ENCODE data around the gene CDH11. TPM values are rescaled to one million over a fixed set of nuclear protein-coding genes. Genes with fewer than 3 reads are reported as not detected.

Gene CDH11
- total and polyA plus RNA-seq, 10 of the 15 experiments (the other 5 are each of a cell fraction or from before 2014, with no cell fraction given) = 0.31 to 9.7 (median 0.87) TPM

DNA sequence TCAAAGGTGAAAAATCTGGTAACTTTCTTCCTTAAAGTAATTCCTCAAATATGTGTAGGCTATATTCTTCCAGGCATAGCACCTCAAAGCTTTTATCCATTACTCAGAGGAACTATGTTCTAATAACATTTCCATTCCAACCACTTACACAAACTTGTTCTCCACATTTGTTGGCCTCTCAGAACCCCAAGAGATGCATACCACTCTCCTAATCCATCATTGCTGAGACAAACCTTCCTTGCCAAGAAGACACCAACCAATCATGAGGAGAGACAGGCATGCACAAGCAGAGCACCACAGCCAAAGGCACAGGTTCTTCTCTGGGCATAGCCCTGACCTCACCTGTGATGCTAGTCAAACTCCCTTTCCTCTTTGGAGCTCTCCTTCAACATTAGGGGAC, 20.9 kb downstream of the CDH11 start:
- no peak for FAIRE-seq
- Histone ChIP-seq H3K36me3 (ENCODE audit: control insufficient read depth in 2 of 2, insufficient read depth in 2 of 2, low read length in 1 of 2) (no peaks in the 10 kb centered on the region), H4K20me1 (ENCODE audit: control insufficient read depth, insufficient read depth) (no peaks in the 10 kb centered on the region), H3K27ac (ENCODE audit: control insufficient read depth, insufficient read depth) (no peak overlapping the region), H3K79me2 (ENCODE audit: control insufficient read depth, insufficient read depth, low read length) (no peaks in the 10 kb centered on the region), H3K9ac (ENCODE audit: control insufficient read depth, insufficient read depth, low read length) (no peak overlapping the region), H3K4me2 (ENCODE audit: control insufficient read depth, insufficient read depth) (no peak overlapping the region), H3K27me3 (replicated peaks in 1 of 2; ENCODE audit: control insufficient read depth in 2 of 2, insufficient read depth in 2 of 2, low read length in 1 of 2) (no peaks in the 10 kb centered on the region), H3K4me3 (no peak overlapping the region), H3K9me3 (replicated peaks; ENCODE audit: control insufficient read depth, insufficient read depth, low read length) (no peaks in the 10 kb centered on the region), H3K4me1 (ENCODE audit: control insufficient read depth, insufficient read depth, low read length) (no peaks in the 10 kb centered on the region), H2AFZ (ENCODE audit: control insufficient read depth, low read depth, low read length) (no peak overlapping the region)
- RAD21 ChIA-PET (ENCODE audit: unreplicated experiment) = no interaction called here
- intact Hi-C loops (cut with micrococcal nuclease; ENCODE audit: unreplicated experiment) = no loop called here
- SMC1A ChIA-PET (ENCODE audit: uncharacterized antibody, unreplicated experiment) = no interaction called here
- TF ChIP-seq JUND (IDR thresholded peaks at IDR 0.05; ENCODE audit: low read depth, low read length) = no peak
- no peak for TF ChIP-seq BHLHE40 (IDR thresholded peaks at IDR 0.05; ENCODE audit: borderline replicate concordance in 1 of 2, low read depth in 2 of 2, low read length in 1 of 2)
- no peak for TF ChIP-seq ZBTB33 (IDR thresholded peaks at IDR 0.05)
- TF ChIP-seq ZNF217 (IDR thresholded peaks at IDR 0.05) = no peak
- no peak for TF ChIP-seq SREBF2 (IDR thresholded peaks at IDR 0.05; ENCODE audit: low read length)
- TF ChIP-seq NR2F1 (conservative IDR thresholded peaks at IDR 0.05) = no peak
- no peak for ATAC-seq
- POLR2A ChIA-PET = no interaction called here
- CTCF ChIA-PET = no interaction called here
- no TSS peak for BruUV-seq (replicated peaks)
- DNase-seq (ENCODE audit: low read depth, low spot score) = no peak
- in situ Hi-C loops (cut with MboI) = loop anchor here (25.0 kb wide), 1 partner anchor 1014 kb away; no protein-coding TSS in a partner anchor

DNA sequence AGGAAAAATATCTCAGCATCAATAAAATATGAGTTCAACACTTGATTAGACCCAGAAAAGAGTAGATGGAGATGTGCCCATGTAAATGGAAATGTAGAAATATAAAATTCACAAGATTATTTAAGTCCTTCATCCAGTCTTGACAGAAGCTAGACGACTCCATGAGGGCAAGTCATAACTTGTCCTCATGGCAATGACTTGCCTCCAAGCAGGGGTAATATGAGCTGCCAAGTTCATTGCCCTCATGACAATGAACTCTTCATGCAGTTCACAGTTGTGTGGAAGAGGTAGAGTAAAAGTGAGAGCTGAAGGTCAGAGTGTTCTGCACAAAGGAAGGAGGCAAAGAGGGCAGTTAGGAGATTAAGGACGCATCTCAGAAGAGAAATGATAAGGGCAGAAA, 22.3 kb downstream of the CDH11 start:
- no peak overlapping the region for H3K27ac ChIP-seq (ENCODE audit: control insufficient read depth, insufficient read depth)
- no peaks in the 10 kb centered on the region for H4K20me1 ChIP-seq (ENCODE audit: control insufficient read depth, insufficient read depth)
- no peaks in the 10 kb centered on the region for H3K4me1 ChIP-seq (ENCODE audit: control insufficient read depth, insufficient read depth, low read length)
- FAIRE-seq (no peak), ATAC-seq (no peak), DNase-seq (ENCODE audit: low read depth, low spot score) (no peak)
- no peak overlapping the region for H2AFZ ChIP-seq (ENCODE audit: control insufficient read depth, low read depth, low read length)
- no TSS peak for BruUV-seq (replicated peaks)
- no peak overlapping the region for H3K9ac ChIP-seq (ENCODE audit: control insufficient read depth, insufficient read depth, low read length)
- intact Hi-C loops (cut with micrococcal nuclease; ENCODE audit: unreplicated experiment) (no loop called here), in situ Hi-C loops (cut with MboI) (loop anchor here (25.0 kb wide), 1 partner anchor 1012 kb away; no protein-coding TSS in a partner anchor)
- no peak overlapping the region for H3K4me2 ChIP-seq (ENCODE audit: control insufficient read depth, insufficient read depth)
- WGBS (ENCODE audit: insufficient coverage, insufficient replicate concordance, low lambda C conversion rate, missing lambda C conversion rate) = 16% methylated on average over 2 of the region's 2 CpGs
- RAD21 ChIA-PET (ENCODE audit: unreplicated experiment) = no interaction called here
- SMC1A ChIA-PET (ENCODE audit: uncharacterized antibody, unreplicated experiment) = no interaction called here
- POLR2A ChIA-PET = no interaction called here
- CTCF ChIA-PET = no interaction called here
- no peaks in the 10 kb centered on the region for H3K27me3 ChIP-seq (replicated peaks in 1 of 2; ENCODE audit: control insufficient read depth in 2 of 2, insufficient read depth in 2 of 2, low read length in 1 of 2)
- H3K79me2 ChIP-seq (ENCODE audit: control insufficient read depth, insufficient read depth, low read length) = no peaks in the 10 kb centered on the region
- H3K4me3 ChIP-seq = no peak overlapping the region
- H3K9me3 ChIP-seq (replicated peaks; ENCODE audit: control insufficient read depth, insufficient read depth, low read length) = no peaks in the 10 kb centered on the region
- H3K36me3 ChIP-seq (ENCODE audit: control insufficient read depth in 2 of 2, insufficient read depth in 2 of 2, low read length in 1 of 2) = no peaks in the 10 kb centered on the region
- TF ChIP-seq FOXK2 (IDR thresholded peaks at IDR 0.05) (no peak), CREB1 (IDR thresholded peaks at IDR 0.05; ENCODE audit: low read depth) (no peak), ZNF687 (IDR thresholded peaks at IDR 0.05) (no peak), ZNF207 (IDR thresholded peaks at IDR 0.05; ENCODE audit: borderline replicate concordance) (no peak), MLLT1 (IDR thresholded peaks at IDR 0.05) (no peak), ZSCAN29 (IDR thresholded peaks at IDR 0.05) (no peak), NRF1 (conservative IDR thresholded peaks at IDR 0.05; ENCODE audit: low read depth, low read length) (no peak)

Data from GM12878 (cell line).